OCI-LY3 (cell line): ENCODE results near the gene PFDN1.

Source experiments
- H2AFZ ChIP-seq: fragments of 200-600, 300-600 bp; shearing (Covaris generic); 2 replicates; pipeline ENCODE4 v1.6.0; 2014; ENCODE audit warnings: antibody characterized with exemption, low read depth, low read length
- H3K27ac ChIP-seq: fragments of 200-600, 300-600 bp; sonication (generic); 2 replicates; pipeline ENCODE4 v1.5.1; 2014; ENCODE audit warnings: mild to moderate bottlenecking, low read length, moderate library complexity, mixed read lengths
- H3K27me3 ChIP-seq: fragments of 200-600, 300-600 bp; sonication (generic); 2 replicates; pipeline ENCODE4 v1.6.1; 2014; ENCODE audit warnings: low read depth, low read length, mixed read lengths
- H3K36me3 ChIP-seq: fragments of 200-600, 300-600 bp; sonication (generic); replicated peaks from 2 replicates; pipeline ENCODE3; 2014; ENCODE audit warnings: low read depth, low read length, mixed read lengths
- H3K4me1 ChIP-seq: fragments of 300-600, 200-600 bp; sonication (generic); 2 replicates; pipeline ENCODE4 v1.6.1; 2014; ENCODE audit warnings: low read length, mixed read lengths
- H3K4me2 ChIP-seq: fragments of 200-600, 300-600 bp; sonication (generic); 2 replicates; pipeline ENCODE4 v1.6.1; 2014; ENCODE audit warnings: low read length, mixed read lengths
- H3K4me3 ChIP-seq: fragments of 300-600, 200-600 bp; sonication (generic); 2 replicates; pipeline ENCODE4 v1.5.1; 2014; ENCODE audit warnings: antibody characterized with exemption, mild to moderate bottlenecking, low read length, moderate library complexity
- H3K79me2 ChIP-seq: fragments of 300-600, 200-600 bp; shearing (Covaris generic); 2 replicates; pipeline ENCODE4 v1.6.1; 2014; ENCODE audit warnings: mild to moderate bottlenecking, low read length, mixed read lengths
- H3K9ac ChIP-seq: fragments of 300-600, 200-600 bp; shearing (Covaris generic); 2 replicates; pipeline ENCODE4 v1.6.0; 2014; ENCODE audit warnings: mild to moderate bottlenecking, low read length, moderate library complexity
- H3K9me3 ChIP-seq: fragments of 200-600, 300-600 bp; shearing (Covaris generic); 2 replicates; pipeline ENCODE4 v1.6.1; 2014; ENCODE audit warnings: low read length, mixed read lengths; ENCODE audit not compliant: insufficient read depth
- H4K20me1 ChIP-seq: fragments of 200-600, 300-600 bp; sonication (generic); 2 replicates; pipeline ENCODE4 v1.6.1; 2016; ENCODE audit warnings: low read length, mixed read lengths; ENCODE audit not compliant: insufficient read depth
- EZH2phosphoT487 ChIP-seq: fragments of 200-600 bp; shearing (Covaris generic); IDR thresholded peaks from 2 replicates; pipeline ENCODE4 v1.6.1; 2018; ENCODE audit warnings: antibody characterized with exemption, mixed run types, low read depth
- TF ChIP-seq, protein P1 (sequence below): fragments of 200-600, 300-600 bp; sonication (generic); IDR thresholded peaks from 2 replicates; pipeline ENCODE4 v1.5.1; 2014; ENCODE audit warnings: antibody characterized with exemption, low read length, low read depth

Gene PFDN1

DNA sequence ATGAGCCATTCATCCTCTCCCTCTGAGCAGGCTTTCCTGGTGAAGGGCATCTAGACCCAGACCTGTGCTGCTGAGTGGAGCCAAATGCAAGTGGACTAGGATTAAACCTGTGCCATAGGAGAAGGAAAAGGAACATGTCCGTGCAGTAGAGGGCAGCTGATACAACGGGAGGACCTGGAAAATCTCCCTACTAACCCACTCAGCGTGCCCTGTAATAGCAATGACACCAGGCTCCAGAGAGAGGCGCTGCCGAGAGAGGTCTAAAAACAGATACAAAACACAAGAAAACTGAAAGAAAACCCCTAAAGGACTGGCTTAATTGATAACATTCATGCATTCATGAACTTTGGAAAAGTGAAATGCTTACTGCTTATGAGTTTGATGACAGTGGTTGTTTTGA, 60.8 kb downstream of the PFDN1 start:
- H3K27me3 ChIP-seq = no peaks in the 10 kb centered on the region
- H4K20me1 ChIP-seq = peaks cover 4% of the 10 kb centered on the region; the same call in 1 of the 2 replicates
- TF ChIP-seq, protein P1, sequence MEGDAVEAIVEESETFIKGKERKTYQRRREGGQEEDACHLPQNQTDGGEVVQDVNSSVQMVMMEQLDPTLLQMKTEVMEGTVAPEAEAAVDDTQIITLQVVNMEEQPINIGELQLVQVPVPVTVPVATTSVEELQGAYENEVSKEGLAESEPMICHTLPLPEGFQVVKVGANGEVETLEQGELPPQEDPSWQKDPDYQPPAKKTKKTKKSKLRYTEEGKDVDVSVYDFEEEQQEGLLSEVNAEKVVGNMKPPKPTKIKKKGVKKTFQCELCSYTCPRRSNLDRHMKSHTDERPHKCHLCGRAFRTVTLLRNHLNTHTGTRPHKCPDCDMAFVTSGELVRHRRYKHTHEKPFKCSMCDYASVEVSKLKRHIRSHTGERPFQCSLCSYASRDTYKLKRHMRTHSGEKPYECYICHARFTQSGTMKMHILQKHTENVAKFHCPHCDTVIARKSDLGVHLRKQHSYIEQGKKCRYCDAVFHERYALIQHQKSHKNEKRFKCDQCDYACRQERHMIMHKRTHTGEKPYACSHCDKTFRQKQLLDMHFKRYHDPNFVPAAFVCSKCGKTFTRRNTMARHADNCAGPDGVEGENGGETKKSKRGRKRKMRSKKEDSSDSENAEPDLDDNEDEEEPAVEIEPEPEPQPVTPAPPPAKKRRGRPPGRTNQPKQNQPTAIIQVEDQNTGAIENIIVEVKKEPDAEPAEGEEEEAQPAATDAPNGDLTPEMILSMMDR = 0 out of 2 replicates have a peak, but pooled peaks have one; percentile 4
- no peak for TF ChIP-seq EZH2phosphoT487
- no peak overlapping the region for H3K4me3 ChIP-seq
- no peaks in the 10 kb centered on the region for H3K9me3 ChIP-seq
- no peaks in the 10 kb centered on the region for H3K79me2 ChIP-seq
- no peak overlapping the region for H3K9ac ChIP-seq
- H2AFZ ChIP-seq = no peak overlapping the region
- no peak overlapping the region for H3K27ac ChIP-seq
- H3K36me3 ChIP-seq = peaks cover 3% of the 10 kb centered on the region
- no peak overlapping the region for H3K4me2 ChIP-seq
- peaks cover 12% of the 10 kb centered on the region for H3K4me1 ChIP-seq

DNA sequence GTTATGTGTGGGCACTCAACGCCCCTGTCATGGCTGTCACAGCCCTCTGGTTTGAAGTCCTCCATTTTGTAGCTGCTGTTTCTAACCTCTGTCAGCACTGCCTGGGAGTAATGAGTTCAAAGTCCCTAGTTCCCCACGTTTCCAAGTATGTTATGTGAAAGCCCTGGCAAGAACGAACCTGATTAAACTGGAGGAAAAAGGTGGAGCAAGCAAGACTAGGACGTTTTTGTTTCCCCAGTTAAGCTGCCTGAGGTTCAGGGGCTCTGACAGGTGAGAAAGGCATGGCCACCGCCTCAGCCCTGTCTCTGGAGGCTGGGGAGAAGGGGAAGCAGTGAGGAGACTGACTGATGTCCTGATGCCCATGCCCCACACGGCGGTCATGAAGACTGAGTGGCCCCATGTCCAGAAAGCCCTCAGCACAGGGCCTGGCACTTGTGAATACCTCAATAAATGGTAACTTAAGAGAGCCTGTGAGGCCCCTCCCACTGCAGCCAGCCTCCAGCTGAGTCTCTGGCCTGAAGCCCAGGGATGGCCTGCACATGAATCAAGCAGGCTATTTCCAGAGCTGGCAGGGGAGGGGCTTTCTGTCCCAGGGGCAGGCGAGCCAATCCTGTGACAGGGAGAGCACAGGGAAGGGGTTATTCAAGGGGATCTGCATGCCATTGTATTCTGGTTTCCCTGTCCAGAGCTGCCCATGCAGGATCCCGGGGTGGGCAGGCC, 61.8 kb downstream of the PFDN1 start:
- peaks cover 12% of the 10 kb centered on the region for H3K4me1 ChIP-seq
- H3K27ac ChIP-seq = no peak overlapping the region
- no peak overlapping the region for H3K9ac ChIP-seq
- H3K9me3 ChIP-seq = no peaks in the 10 kb centered on the region
- TF ChIP-seq, protein P1 = no peak
- no peak for TF ChIP-seq EZH2phosphoT487
- H3K4me3 ChIP-seq = no peak overlapping the region
- H3K4me2 ChIP-seq = no peak overlapping the region
- H3K27me3 ChIP-seq = no peaks in the 10 kb centered on the region
- H3K79me2 ChIP-seq = no peaks in the 10 kb centered on the region
- peaks cover 3% of the 10 kb centered on the region for H3K36me3 ChIP-seq
- H4K20me1 ChIP-seq = peaks cover 4% of the 10 kb centered on the region; the same call in 1 of the 2 replicates
- H2AFZ ChIP-seq = no peak overlapping the region

DNA sequence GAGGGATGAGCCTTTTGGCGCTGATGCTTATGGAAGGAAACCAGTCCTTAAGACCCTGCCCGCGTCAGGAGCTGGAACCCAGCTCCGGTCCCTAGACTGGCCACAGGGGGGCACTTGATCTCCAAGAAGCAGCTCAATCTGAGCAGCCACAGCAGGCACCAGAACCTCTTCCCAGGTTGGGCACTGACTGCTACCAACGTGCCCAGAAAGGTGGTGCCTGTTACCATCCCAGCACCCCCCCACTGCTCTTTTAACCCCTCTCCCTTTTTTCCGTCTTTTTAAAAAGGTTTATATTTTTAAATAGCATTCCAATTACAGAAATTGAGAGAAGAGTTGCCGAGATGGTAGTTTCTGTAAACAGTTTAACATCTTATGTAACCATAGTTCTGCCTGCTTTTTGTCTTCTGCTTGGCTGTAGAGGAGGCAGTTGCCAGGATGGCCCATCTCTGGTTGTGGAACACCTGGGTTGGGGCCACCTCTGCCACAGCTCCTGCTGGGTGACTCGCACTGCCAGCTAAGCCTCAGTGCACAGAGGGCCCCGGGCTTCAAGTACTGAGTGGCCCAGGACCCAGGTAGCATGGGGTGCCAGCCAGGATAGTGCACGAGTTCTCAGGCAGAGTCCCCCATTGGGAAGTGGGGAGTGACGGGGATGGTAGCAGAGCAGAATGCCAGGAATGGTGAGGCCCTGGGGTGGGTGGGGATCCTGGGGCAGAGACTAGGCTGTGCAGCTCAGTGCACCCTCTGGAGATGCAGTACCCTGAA, 62.8 kb downstream of the PFDN1 start:
- Histone ChIP-seq H3K4me1 (peaks cover 6% of the 10 kb centered on the region), H2AFZ (no peak overlapping the region), H3K36me3 (peaks cover 3% of the 10 kb centered on the region), H4K20me1 (peaks cover 4% of the 10 kb centered on the region; the same call in 1 of the 2 replicates), H3K9me3 (no peaks in the 10 kb centered on the region), H3K79me2 (no peaks in the 10 kb centered on the region), H3K27ac (no peak overlapping the region), H3K4me3 (no peak overlapping the region), H3K27me3 (no peaks in the 10 kb centered on the region), H3K4me2 (no peak overlapping the region), H3K9ac (no peak overlapping the region)
- TF ChIP-seq, protein P1 = peak; percentile 67
- no peak for TF ChIP-seq EZH2phosphoT487

DNA sequence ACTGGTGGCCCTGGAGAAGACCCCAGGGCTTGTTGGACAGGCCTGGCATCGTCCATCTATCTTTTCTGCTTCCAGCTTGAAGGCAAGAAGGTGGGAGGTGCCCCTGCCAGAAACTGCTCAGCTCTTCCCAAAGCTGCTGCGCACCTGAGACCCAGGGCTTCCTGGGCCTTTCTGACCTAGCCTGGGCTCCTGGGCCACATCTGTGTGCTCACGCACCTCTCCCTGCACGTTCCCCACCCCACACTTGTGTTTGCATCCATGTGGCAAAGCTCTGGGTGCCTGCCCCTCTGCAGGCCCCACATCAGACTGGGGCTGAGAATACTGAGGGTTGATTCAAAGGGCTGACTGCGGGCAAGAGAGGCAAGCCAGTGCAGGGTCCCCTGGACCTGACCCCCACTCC, 63.4 kb downstream of the PFDN1 start:
- Histone ChIP-seq H3K27me3 (no peaks in the 10 kb centered on the region), H2AFZ (no peak overlapping the region), H3K9me3 (no peaks in the 10 kb centered on the region), H4K20me1 (no peaks in the 10 kb centered on the region), H3K4me3 (no peak overlapping the region), H3K9ac (no peak overlapping the region), H3K4me1 (no peaks in the 10 kb centered on the region), H3K79me2 (no peaks in the 10 kb centered on the region), H3K4me2 (no peak overlapping the region), H3K36me3 (no peaks in the 10 kb centered on the region), H3K27ac (no peak overlapping the region)
- TF ChIP-seq, protein P1 = no peak
- no peak for TF ChIP-seq EZH2phosphoT487
